Stimulated activated memory B cell treated with anti-CD40 and anti-IgM and Interleukin-4, amounts not matched to agents 10 μg/mL and 1 μg/mL and 100 μg/mL, for 72 hours (primary cell): ENCODE measurements around the gene INO80C.

Experiments
- ATAC-seq: fragments of 150-1000 bp; cut with Tn5 transposase; 2 replicates; pipeline ENCODE4 v1.10.0; 2021
- H3K27ac Mint-ChIP-seq: one replicate; pipeline ENCODE4 v1.8.0; 2022; ENCODE audit warnings: mild to moderate bottlenecking, mixed read lengths
- H3K27me3 Mint-ChIP-seq: one replicate; pipeline ENCODE4 v1.8.0; 2022; ENCODE audit warnings: mixed read lengths
- H3K36me3 Mint-ChIP-seq: one replicate; pipeline ENCODE4 v1.8.0; 2022; ENCODE audit warnings: mixed read lengths
- H3K4me1 Mint-ChIP-seq: one replicate; pipeline ENCODE4 v1.8.0; 2022; ENCODE audit warnings: mixed read lengths
- H3K4me3 Mint-ChIP-seq: one replicate; pipeline ENCODE4 v1.8.0; 2022; ENCODE audit warnings: mild to moderate bottlenecking, moderate library complexity, mixed read lengths
- H3K9me3 Mint-ChIP-seq: one replicate; pipeline ENCODE4 v1.8.0; 2022; ENCODE audit warnings: mixed read lengths

Gene INO80C

DNA sequence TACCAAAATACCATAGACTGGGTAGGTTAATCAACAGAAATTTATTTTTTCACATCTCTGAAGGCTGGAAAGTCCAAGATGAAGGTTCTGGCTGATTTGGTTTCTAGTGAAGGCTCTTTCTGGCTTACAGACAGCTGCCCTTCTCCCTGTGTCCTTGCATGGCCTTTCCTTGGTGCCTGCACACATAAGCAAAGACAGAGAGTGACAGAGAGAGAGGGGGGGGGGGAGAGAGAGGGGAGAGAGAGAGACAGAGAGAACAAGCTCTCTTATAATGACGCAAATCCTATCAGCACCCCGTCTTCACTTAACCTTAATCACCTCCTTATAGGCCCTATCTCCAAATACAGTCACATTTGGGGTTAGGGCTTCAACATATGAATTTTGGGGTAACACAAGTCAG lies 53.9 kb downstream of the INO80C start:
- H3K4me1 Mint-ChIP-seq, result peaks cover 12% of the 10 kb centered on the region
- no peak for ATAC-seq
- H3K4me3 Mint-ChIP-seq, result no peak overlapping the region
- H3K27me3 Mint-ChIP-seq, result no peaks in the 10 kb centered on the region
- H3K36me3 Mint-ChIP-seq, result no peaks in the 10 kb centered on the region
- H3K27ac Mint-ChIP-seq, result peak overlapping the region; percentile 59
- no peaks in the 10 kb centered on the region for H3K9me3 Mint-ChIP-seq

DNA sequence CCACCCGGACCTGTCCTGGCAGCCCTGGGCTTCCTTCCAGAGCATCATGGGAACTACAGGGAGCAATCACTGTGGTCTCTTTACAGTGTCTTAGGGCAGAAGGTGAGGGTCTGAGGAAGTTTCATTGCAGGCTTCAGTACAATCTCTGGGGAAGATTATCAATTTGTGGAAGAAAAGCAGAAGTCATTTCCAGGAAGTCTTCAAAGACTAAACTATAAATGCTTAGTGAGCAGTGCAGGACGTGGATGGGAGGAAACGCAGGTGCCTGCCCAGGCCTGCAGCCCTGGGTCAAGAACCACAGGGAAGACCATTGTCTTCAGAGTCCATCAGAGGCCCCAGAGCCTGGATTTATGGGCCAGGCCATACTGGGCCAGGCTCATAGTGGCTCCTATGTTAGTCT lies 54.3 kb downstream of the INO80C start:
- H3K27me3 Mint-ChIP-seq, result no peaks in the 10 kb centered on the region
- H3K27ac Mint-ChIP-seq, result peak overlapping the region; percentile 59
- no peaks in the 10 kb centered on the region for H3K9me3 Mint-ChIP-seq
- H3K4me3 Mint-ChIP-seq, result no peak overlapping the region
- peaks cover 12% of the 10 kb centered on the region for H3K4me1 Mint-ChIP-seq
- ATAC-seq, result peak; percentile 38
- H3K36me3 Mint-ChIP-seq, result no peaks in the 10 kb centered on the region

DNA sequence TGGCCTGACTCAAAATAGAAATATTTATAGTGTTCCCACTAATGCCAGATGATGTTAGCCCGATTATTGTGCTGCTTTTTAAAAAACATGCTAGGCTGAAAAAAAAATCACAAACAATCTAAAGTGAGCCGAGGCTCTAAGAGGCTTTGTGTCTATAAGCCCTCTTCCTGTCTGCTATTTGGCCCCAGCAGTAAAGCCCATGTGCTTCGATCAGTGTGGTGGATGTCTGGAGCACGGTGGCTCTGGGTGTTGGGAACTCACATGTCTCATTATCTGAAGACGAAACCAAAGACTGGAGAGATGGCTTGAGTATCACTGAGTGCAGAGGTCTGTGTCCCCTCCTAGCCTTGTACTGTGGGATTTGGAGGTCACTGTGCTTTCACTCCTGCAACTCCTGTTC lies 55.1 kb downstream of the INO80C start:
- Mint-ChIP-seq H3K27ac (peak overlapping the region; percentile 59), H3K9me3 (no peaks in the 10 kb centered on the region), H3K27me3 (no peaks in the 10 kb centered on the region), H3K4me1 (peaks cover 12% of the 10 kb centered on the region), H3K4me3 (no peak overlapping the region), H3K36me3 (no peaks in the 10 kb centered on the region)
- ATAC-seq, result no peak

DNA sequence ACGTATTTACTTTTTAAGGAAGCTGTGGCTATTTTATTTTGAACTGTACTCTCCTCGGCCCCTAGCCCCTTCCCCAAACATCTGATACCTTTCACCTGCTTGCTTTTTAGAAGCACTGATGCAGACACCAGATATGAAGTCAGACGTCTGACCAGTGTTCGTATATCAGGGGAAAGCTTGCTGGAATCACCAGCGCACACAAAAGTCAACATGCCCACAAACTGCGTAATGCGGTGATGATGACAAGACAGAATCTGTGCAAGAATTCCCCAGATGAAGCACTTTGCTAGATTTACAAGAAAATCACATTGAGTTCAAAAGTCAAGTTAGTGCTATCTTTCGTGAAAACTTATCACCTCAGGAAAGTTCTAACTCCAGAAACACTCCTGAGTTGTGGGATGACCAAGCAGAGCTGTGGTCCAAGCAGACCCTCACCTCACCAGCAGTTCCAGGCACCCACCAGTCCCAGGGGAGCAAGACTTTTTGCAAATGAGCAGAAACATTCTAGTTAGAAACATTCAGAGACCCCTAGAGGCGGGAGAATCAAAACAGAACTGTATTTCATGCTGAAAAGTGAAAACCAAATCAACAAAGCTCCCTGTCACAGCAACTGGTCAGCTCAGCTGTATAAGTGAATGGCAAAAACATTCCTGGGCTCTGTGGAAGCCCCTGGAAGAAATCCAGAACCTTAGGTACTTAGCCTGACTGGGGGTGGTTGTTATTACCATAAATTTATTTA lies 55.7 kb downstream of the INO80C start:
- peak; percentile 56 for ATAC-seq
- no peaks in the 10 kb centered on the region for H3K27me3 Mint-ChIP-seq
- no peaks in the 10 kb centered on the region for H3K36me3 Mint-ChIP-seq
- no peak overlapping the region for H3K4me3 Mint-ChIP-seq
- peaks cover 12% of the 10 kb centered on the region for H3K4me1 Mint-ChIP-seq
- H3K27ac Mint-ChIP-seq, result peak overlapping the region; percentile 50
- no peaks in the 10 kb centered on the region for H3K9me3 Mint-ChIP-seq

DNA sequence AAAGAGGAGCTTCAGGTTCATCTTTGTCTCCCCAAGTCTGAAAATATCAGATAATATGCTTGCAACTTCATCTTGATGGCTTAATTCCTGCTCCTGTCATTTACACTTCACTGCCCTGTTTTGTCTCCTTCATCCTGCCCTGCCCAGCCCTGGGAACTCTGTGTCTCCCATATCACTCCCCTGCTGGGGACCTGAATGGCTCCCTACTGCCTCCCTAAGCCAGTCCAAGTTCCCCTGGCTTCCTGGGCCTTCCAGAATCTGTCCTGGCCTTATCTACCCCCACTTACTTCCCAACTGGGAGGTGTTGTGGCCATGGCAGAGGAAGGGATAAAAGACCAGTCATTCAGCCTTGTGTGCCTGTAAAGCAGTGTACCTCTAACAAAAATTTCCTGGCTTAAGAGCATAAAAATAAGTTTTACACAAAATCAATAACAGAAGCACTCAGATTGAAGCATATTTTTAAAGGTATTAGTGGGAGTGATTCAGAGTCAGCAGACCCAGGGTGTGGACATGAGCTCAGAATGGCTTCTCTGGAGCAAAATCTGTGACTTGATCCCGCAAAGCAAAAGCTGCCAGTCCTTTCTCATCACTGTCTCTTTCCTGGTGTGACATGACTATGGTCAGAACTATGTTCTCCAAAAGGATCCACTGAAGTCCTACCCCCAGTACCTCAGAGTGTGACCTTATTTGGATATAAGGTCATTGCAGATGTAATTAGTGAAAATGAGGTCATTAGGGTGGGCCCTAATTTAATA lies 59.1 kb downstream of the INO80C start:
- no peak overlapping the region for H3K4me3 Mint-ChIP-seq
- H3K27ac Mint-ChIP-seq, result no peak overlapping the region
- H3K36me3 Mint-ChIP-seq, result peaks cover 12% of the 10 kb centered on the region
- no peak for ATAC-seq
- peaks cover 10% of the 10 kb centered on the region for H3K4me1 Mint-ChIP-seq
- peaks cover 7% of the 10 kb centered on the region for H3K9me3 Mint-ChIP-seq
- H3K27me3 Mint-ChIP-seq, result no peaks in the 10 kb centered on the region

DNA sequence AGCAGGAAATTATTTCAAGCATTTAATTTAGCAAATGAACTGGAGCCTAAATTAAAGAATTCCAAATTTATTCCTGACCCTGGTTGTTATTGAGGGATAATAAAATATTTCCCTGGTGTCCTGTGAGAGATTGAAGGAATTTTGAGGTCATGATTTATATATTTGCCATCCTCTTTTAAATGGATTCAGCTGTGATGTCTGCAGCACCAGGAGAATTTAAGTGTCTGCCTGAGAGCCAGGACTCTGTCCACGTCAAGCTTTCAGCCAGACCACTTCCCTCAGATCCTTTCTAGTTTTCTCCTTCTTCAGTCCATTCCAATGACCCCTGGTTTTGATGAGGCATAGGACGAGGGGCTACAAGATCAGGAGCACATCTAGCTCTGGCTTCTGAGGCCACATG lies 59.9 kb downstream of the INO80C start:
- H3K4me3 Mint-ChIP-seq, result no peak overlapping the region
- H3K27me3 Mint-ChIP-seq, result no peaks in the 10 kb centered on the region
- no peak overlapping the region for H3K27ac Mint-ChIP-seq
- ATAC-seq, result no peak
- peaks cover 12% of the 10 kb centered on the region for H3K36me3 Mint-ChIP-seq
- H3K9me3 Mint-ChIP-seq, result peaks cover 7% of the 10 kb centered on the region
- H3K4me1 Mint-ChIP-seq, result peaks cover 2% of the 10 kb centered on the region

DNA sequence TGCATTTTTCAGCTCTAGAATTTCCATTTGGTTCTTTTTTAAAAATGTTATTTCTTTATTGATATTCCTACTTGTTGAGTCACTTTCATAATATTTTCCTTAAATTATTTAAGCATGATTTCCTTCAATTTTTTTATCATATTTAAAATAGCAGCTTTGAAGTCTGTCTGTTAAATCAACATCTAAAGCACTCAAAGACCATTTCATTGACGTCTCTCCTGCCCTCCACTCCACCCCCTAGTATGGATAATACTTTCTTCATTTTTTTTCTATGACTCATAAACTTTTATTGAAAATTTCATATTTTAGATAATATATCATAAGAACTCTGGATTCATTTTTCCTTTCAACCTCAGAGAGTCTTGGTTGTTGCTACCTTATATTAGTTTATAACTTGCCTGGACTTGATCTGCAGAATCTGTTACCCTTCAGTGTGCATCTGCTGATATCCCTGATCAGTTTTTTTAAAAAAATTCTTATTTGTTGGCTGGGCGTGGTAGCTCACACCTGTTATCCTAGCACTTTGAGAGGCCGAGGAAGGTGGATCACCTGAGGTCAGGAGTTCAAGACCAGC lies 61.6 kb downstream of the INO80C start:
- Mint-ChIP-seq H3K27me3 (no peaks in the 10 kb centered on the region), H3K4me3 (no peak overlapping the region), H3K9me3 (peaks cover 7% of the 10 kb centered on the region), H3K4me1 (no peaks in the 10 kb centered on the region), H3K36me3 (peaks cover 12% of the 10 kb centered on the region), H3K27ac (no peak overlapping the region)
- ATAC-seq, result no peak

DNA sequence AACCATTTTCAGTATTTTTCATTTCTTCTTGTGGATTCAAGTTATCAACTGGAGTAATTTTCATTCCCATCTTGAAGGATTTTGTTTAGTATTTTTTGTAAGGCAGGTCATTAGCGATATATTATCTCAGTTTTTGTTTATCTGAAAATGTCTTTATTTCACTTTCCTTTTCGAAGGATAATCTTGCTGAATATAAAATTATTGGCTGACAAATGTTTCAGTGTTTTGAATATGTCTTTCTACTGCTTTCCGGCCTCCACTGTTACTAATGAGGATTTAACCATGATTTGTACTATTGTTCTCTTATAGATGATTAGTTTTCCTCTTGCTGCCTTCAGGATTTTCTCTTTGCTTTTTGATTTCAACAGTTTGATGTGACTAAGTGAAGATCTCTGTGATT lies 62.4 kb downstream of the INO80C start:
- no peak for ATAC-seq
- Mint-ChIP-seq H3K4me3 (no peak overlapping the region), H3K36me3 (peaks cover 12% of the 10 kb centered on the region), H3K9me3 (peaks cover 7% of the 10 kb centered on the region), H3K4me1 (no peaks in the 10 kb centered on the region), H3K27me3 (no peaks in the 10 kb centered on the region), H3K27ac (no peak overlapping the region)

DNA sequence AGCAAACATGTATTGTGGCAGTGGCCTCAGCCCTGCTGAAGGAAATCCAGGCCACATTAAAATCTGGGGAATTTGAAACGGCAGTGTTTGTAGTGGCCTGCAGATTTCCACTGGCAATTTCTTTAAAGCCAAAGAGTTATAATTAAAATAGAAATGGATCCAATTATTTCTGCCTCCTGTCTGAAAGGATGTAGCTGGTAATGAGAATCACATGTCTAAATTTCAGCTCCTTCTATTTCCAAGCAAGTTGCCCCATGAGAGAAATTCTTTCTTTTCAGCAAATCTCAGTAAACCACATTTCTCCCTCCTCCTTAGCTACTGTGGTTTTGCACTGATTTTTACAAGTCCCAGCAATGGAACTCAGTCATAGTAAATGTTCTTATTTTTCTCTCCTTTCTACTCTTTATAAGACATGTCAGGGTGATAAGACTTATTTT lies 65.2 kb downstream of the INO80C start:
- Mint-ChIP-seq H3K36me3 (peaks cover 12% of the 10 kb centered on the region), H3K4me3 (no peak overlapping the region), H3K9me3 (peaks cover 7% of the 10 kb centered on the region), H3K27me3 (no peaks in the 10 kb centered on the region), H3K4me1 (peaks cover 6% of the 10 kb centered on the region), H3K27ac (no peak overlapping the region)
- no peak for ATAC-seq

DNA sequence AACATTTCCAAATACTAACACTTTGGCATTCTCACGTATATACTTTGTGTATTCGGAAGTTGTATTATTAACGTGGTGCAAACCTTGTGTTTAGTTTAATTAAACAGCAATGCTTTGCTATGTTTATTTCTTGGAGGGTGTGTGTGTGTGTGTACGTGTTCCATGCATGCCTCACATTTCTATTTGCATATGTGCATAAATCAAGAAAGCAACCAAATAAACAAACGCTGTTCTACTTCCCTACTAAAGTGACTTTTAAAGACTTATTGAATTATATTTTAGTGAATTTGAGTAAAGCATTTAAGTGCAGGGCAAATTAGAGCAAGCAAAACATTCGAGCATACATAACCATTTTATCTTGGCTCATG lies 66.4 kb downstream of the INO80C start:
- Mint-ChIP-seq H3K36me3 (peaks cover 12% of the 10 kb centered on the region), H3K9me3 (peaks cover 7% of the 10 kb centered on the region), H3K27me3 (no peaks in the 10 kb centered on the region), H3K4me3 (no peak overlapping the region), H3K27ac (no peak overlapping the region), H3K4me1 (peaks cover 6% of the 10 kb centered on the region)
- ATAC-seq, result no peak

DNA sequence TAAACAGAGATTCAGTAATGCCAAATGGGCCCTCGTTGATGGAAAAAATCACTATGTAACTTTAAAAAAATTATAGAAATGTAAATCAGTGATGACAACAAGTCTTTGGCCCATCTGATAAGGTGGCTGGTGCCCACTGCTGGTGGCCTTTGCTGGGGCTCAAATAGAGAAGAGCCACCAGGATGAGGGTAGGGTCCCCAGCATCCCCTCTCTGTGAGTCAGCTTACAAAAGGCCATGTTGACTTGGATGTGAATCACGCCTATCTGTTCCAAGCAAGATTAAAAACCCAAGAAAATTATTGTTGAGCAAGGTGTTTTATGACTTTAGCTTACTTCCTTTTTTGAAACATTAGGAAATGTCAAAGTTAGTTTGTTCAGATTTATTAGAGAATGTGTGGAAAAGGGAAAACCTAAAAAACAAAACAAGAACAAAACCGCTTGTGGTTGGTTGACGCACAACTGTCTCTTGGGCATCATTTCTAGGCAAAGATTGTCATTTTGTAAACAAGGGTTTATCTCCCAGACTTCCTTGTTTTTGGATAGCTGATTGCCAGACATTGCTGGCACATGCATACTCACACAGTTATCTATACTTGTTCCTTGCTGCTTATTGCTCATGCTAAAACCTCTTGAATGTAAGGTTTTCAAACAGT lies 66.9 kb downstream of the INO80C start:
- peaks cover 10% of the 10 kb centered on the region for H3K36me3 Mint-ChIP-seq
- H3K9me3 Mint-ChIP-seq, result peaks cover 7% of the 10 kb centered on the region
- no peak overlapping the region for H3K27ac Mint-ChIP-seq
- no peak for ATAC-seq
- no peaks in the 10 kb centered on the region for H3K27me3 Mint-ChIP-seq
- peaks cover 6% of the 10 kb centered on the region for H3K4me1 Mint-ChIP-seq
- H3K4me3 Mint-ChIP-seq, result no peak overlapping the region

DNA sequence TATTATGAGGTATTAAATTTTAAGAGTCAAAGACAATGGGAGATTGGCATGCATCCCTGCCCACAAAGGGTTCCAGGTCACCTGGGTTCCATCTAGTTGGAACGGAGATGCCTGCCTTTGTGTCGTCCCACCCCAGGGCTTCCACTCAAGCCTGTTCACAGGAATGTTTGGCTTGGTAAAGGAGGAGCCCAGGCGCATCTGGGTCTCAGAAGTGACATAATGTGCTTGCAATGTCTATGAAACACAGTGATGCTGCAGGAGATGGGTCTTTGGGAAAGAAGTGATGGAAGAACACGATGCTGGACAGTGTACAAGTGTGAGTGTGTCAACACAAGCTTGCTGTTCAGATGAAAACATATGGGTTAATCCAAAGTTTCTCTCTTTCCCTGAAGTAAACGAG lies 71.0 kb downstream of the INO80C start:
- no peak for ATAC-seq
- Mint-ChIP-seq H3K36me3 (no peaks in the 10 kb centered on the region), H3K4me1 (peaks cover 6% of the 10 kb centered on the region), H3K9me3 (no peaks in the 10 kb centered on the region), H3K4me3 (no peak overlapping the region), H3K27me3 (no peaks in the 10 kb centered on the region), H3K27ac (no peak overlapping the region)

DNA sequence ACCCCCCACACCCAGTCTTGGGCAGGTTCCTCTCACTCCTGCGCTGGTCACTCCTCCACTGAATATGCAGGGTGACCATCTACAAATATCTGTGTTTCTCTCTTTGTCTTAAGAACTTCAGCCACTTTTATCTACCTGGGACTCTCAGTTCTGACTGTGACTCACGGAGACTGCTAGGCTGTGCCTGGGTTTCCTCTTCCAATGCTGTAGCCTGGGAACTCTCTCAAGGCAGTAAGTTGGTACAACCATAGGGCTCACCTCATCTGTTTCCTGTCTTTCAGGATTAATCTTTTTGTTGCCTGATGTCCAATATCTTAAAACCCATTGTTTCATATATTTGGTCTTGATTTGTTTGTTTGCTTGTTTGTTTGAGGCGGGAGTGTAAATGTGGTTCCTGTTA lies 73.4 kb downstream of the INO80C start:
- ATAC-seq, result no peak
- Mint-ChIP-seq H3K27ac (no peak overlapping the region), H3K27me3 (no peaks in the 10 kb centered on the region), H3K36me3 (no peaks in the 10 kb centered on the region), H3K4me1 (peaks cover 6% of the 10 kb centered on the region), H3K9me3 (no peaks in the 10 kb centered on the region), H3K4me3 (no peak overlapping the region)

DNA sequence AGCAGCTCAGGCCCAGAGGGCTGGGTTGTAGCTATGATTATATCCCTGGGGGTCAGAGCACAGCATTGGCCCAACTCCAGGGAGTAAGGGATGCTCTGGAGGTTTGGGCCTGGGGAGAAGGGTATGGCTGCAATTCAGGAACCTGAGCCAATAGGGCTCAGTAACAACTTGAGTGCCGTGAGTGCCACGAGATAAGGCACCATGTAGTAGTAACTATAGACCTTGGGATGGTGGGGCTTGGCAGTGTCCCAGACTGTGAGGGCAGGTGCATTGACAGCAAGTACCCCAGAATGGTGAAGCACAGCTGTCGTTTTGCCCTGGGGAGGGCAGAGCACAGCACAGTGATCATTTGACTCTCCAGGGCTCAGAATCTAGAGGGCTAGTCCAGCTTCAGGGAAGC lies 75.5 kb downstream of the INO80C start:
- H3K4me1 Mint-ChIP-seq, result peaks cover 1% of the 10 kb centered on the region
- H3K36me3 Mint-ChIP-seq, result peaks cover 11% of the 10 kb centered on the region
- ATAC-seq, result peak; percentile 27

DNA sequence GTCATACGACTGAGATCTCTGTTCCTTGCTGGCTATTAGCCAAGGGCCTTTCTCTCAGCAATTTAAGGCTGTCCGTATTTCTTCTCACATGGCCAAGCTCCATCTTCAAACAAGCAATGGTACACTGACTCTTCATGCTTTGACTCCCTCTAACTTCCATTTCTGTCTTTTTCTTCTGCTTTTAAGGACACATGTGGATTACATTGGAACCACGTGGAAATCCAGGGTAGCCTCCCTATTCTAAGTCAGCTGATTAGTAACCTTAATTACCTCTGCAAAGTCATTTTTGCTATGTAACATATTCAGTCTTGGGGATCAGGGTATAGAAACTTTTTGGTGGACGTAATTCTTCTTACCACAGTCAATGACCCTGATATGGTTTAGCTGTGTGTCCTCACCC lies 79.2 kb downstream of the INO80C start:
- Mint-ChIP-seq H3K9me3 (peaks cover 8% of the 10 kb centered on the region), H3K4me3 (no peak overlapping the region), H3K4me1 (peaks cover 29% of the 10 kb centered on the region), H3K27me3 (no peaks in the 10 kb centered on the region), H3K27ac (no peak overlapping the region), H3K36me3 (peaks cover 15% of the 10 kb centered on the region)
- ATAC-seq, result no peak

More for the DNA sequence above, 75.5 kb downstream of the INO80C start:
- Mint-ChIP-seq H3K4me3 (no peak overlapping the region), H3K27ac (no peak overlapping the region), H3K27me3 (no peaks in the 10 kb centered on the region), H3K9me3 (peaks cover 6% of the 10 kb centered on the region)
